Hepatocyte (in vitro differentiated cells): ENCODE measurements around the gene CAMK1G. TPM values are rescaled to one million over a fixed set of nuclear protein-coding genes. Genes with fewer than 3 reads are reported as not detected.

Experiments used
- DNase-seq: peaks from one replicate; pipeline ENCODE4 v3.0.0-alpha.2; 2016; ENCODE audit warnings: low spot score
- H2AFZ ChIP-seq: fragments of 200-600 bp; sonication (generic); 2 replicates; pipeline ENCODE4 v1.6.0; 2016; ENCODE audit warnings: antibody characterized with exemption, mild to moderate bottlenecking
- H3K27ac ChIP-seq: fragments of 200-600 bp; sonication (generic); 2 replicates; pipeline ENCODE4 v1.5.1; 2016; ENCODE audit warnings: mild to moderate bottlenecking
- H3K27me3 ChIP-seq: fragments of 200-600 bp; sonication (generic); 2 replicates; pipeline ENCODE4 v1.6.1; 2016
- H3K36me3 ChIP-seq: fragments of 200-600 bp; sonication (generic); replicated peaks from 2 replicates; pipeline ENCODE4 v1.5.1; 2016; ENCODE audit warnings: low read depth; ENCODE audit not compliant: insufficient read depth
- H3K4me1 ChIP-seq: fragments of 200-600 bp; sonication (generic); 2 replicates; pipeline ENCODE4 v1.5.1; 2016; ENCODE audit warnings: mild to moderate bottlenecking, moderate library complexity; ENCODE audit not compliant: insufficient read depth
- H3K4me2 ChIP-seq: fragments of 200-600 bp; sonication (generic); 2 replicates; pipeline ENCODE4 v1.6.0; 2016
- H3K4me3 ChIP-seq: fragments of 200-600 bp; sonication (generic); 2 replicates; pipeline ENCODE4 v1.5.1; 2016; ENCODE audit warnings: mild to moderate bottlenecking
- H3K79me2 ChIP-seq: fragments of 200-600 bp; sonication (generic); 2 replicates; pipeline ENCODE4 v1.6.0; 2017; ENCODE audit warnings: mild to moderate bottlenecking
- H3K9me2 ChIP-seq: fragments of 200-600 bp; sonication (generic); replicated peaks from 2 replicates; pipeline ENCODE4 v1.6.0; 2017; ENCODE audit warnings: mild to moderate bottlenecking; ENCODE audit not compliant: insufficient read depth
- H3K9me3 ChIP-seq: fragments of 200-600 bp; sonication (generic); 2 replicates; pipeline ENCODE4 v1.5.1; 2016; ENCODE audit warnings: low read depth, mild to moderate bottlenecking
- H4K20me1 ChIP-seq: fragments of 200-600 bp; sonication (generic); 2 replicates; pipeline ENCODE4 v1.6.0; 2016; ENCODE audit warnings: mild to moderate bottlenecking; ENCODE audit not compliant: insufficient read depth, poor library complexity, severe bottlenecking
- EZH2 ChIP-seq: fragments of 200-600 bp; sonication (generic); IDR thresholded peaks from 2 replicates; pipeline ENCODE4 v1.6.1; 2016; ENCODE audit warnings: antibody characterized with exemption, mild to moderate bottlenecking, borderline replicate concordance
- EZH2phosphoT487 ChIP-seq: fragments of 200-600 bp; sonication (generic); IDR thresholded peaks from one replicate; pipeline ENCODE4 v1.6.1; 2018; ENCODE audit warnings: antibody characterized with exemption, mild to moderate bottlenecking, low read depth, moderate library complexity; ENCODE audit not compliant: unreplicated experiment, severe bottlenecking
- WGBS: methylation state at CpG from one replicate; pipeline ENCODE4 v1.1.6; 2016; ENCODE audit warnings: low lambda C conversion rate; ENCODE audit errors: missing lambda C conversion rate; 5-methylcytosine and 5-hydroxymethylcytosine counted together
- polyA plus RNA-seq: library from polyadenylated mRNA; unstranded; fragments of >200 nt; fragmentation: Nextera tagmentation; extraction: Ambion mirVana; gene quantifications from 2 replicates; pipeline ENCODE4 v1.2.1, GENCODE V29; 2016
- total RNA-seq: library from RNA; depleted of rRNA; stranded (reverse); fragments of >200 nt; gene quantifications from 2 replicates; pipeline ENCODE4 v1.2.3, GENCODE V29; 2014
- TF ChIP-seq, protein P1 (sequence below): fragments of 200-600 bp; sonication (generic); IDR thresholded peaks from 2 replicates; pipeline ENCODE4 v1.5.1; 2016; ENCODE audit warnings: antibody characterized with exemption, mild to moderate bottlenecking; ENCODE audit not compliant: poor library complexity

The CAMK1G gene
- total and polyA plus RNA-seq, 2 experiments from 2014 or later, result 1.1 to 1.2 TPM

DNA sequence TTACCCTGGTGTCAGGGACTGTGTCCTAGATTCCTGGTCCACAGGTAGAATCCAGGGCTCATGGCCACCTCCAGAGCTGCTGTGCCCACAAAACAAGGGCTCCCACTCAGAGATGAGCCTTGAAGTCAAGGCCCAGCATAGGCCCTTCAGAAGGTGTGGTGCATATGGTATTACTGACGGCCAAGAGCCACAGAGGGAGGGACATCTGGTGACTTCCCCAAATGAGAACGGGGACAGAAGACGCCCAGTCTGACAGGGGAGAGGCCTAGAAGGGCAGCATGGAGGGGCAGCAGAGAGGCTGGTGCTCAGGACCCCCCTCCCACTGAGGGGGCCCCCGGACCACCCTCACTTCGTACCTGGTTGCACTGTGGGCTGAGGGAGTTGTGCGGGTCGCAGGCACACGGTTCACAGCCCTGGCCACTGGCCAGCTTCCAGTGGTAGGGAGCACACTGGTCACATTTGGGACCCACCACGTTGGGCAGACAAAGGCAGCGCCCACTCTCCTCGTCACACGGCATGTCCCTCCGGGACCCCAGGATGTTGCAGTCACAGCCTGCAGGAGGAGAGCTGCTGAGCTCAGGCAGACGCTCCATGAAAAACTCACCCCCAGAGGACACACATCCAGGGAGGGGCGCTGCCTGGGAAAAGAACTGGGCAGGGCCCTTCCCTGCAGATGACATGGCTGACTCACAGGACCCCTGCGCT, 43.7 kb downstream of the CAMK1G start:
- no peaks in the 10 kb centered on the region for H3K9me2 ChIP-seq
- TF ChIP-seq EZH2phosphoT487 (no peak), EZH2 (no peak)
- TF ChIP-seq, protein P1, sequence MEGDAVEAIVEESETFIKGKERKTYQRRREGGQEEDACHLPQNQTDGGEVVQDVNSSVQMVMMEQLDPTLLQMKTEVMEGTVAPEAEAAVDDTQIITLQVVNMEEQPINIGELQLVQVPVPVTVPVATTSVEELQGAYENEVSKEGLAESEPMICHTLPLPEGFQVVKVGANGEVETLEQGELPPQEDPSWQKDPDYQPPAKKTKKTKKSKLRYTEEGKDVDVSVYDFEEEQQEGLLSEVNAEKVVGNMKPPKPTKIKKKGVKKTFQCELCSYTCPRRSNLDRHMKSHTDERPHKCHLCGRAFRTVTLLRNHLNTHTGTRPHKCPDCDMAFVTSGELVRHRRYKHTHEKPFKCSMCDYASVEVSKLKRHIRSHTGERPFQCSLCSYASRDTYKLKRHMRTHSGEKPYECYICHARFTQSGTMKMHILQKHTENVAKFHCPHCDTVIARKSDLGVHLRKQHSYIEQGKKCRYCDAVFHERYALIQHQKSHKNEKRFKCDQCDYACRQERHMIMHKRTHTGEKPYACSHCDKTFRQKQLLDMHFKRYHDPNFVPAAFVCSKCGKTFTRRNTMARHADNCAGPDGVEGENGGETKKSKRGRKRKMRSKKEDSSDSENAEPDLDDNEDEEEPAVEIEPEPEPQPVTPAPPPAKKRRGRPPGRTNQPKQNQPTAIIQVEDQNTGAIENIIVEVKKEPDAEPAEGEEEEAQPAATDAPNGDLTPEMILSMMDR, result no peak
- H3K4me2 ChIP-seq, result no peak overlapping the region
- WGBS, result 82% methylated on average over 16 of the region's 16 CpGs
- no peaks in the 10 kb centered on the region for H3K4me1 ChIP-seq
- H3K27ac ChIP-seq, result no peak overlapping the region
- H3K27me3 ChIP-seq, result no peaks in the 10 kb centered on the region
- no peaks in the 10 kb centered on the region for H3K9me3 ChIP-seq
- no peak overlapping the region for H3K4me3 ChIP-seq
- H2AFZ ChIP-seq, result no peak overlapping the region
- no peak for DNase-seq
- no peaks in the 10 kb centered on the region for H4K20me1 ChIP-seq
- no peaks in the 10 kb centered on the region for H3K79me2 ChIP-seq
- H3K36me3 ChIP-seq, result no peaks in the 10 kb centered on the region

DNA sequence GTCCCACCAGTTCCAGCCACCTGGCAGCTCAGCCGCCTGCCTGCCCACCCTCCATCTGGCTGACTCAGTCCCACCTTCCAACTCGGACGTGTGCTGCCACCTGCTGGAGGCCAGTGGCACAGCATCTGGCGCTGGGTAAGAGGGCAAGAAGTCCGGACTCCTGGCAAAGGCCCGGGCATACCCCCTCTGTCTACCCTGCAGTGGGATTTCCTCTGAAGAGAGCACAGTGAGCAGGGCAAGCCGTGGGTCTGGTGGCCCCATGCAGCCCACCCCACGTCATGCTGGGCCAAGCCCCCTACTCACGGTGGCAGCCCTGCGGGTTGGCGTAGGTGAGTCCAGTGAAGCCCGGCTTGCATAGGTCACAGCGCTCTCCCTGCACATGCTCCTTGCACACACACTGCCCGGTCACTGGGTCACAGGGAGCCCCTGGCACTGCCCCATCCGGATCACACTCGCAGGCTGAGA, 44.2 kb downstream of the CAMK1G start:
- H4K20me1 ChIP-seq, result no peaks in the 10 kb centered on the region
- no peaks in the 10 kb centered on the region for H3K27me3 ChIP-seq
- DNase-seq, result peak; percentile 83
- no peaks in the 10 kb centered on the region for H3K79me2 ChIP-seq
- TF ChIP-seq EZH2phosphoT487, result no peak
- TF ChIP-seq, protein P1, result peak; percentile 92
- H3K4me3 ChIP-seq, result no peak overlapping the region
- no peaks in the 10 kb centered on the region for H3K4me1 ChIP-seq
- H3K9me3 ChIP-seq, result no peaks in the 10 kb centered on the region
- H2AFZ ChIP-seq, result no peak overlapping the region
- H3K36me3 ChIP-seq, result no peaks in the 10 kb centered on the region
- WGBS, result 49% methylated on average over 16 of the region's 16 CpGs
- H3K4me2 ChIP-seq, result no peak overlapping the region
- no peak overlapping the region for H3K27ac ChIP-seq
- H3K9me2 ChIP-seq, result no peaks in the 10 kb centered on the region

DNA sequence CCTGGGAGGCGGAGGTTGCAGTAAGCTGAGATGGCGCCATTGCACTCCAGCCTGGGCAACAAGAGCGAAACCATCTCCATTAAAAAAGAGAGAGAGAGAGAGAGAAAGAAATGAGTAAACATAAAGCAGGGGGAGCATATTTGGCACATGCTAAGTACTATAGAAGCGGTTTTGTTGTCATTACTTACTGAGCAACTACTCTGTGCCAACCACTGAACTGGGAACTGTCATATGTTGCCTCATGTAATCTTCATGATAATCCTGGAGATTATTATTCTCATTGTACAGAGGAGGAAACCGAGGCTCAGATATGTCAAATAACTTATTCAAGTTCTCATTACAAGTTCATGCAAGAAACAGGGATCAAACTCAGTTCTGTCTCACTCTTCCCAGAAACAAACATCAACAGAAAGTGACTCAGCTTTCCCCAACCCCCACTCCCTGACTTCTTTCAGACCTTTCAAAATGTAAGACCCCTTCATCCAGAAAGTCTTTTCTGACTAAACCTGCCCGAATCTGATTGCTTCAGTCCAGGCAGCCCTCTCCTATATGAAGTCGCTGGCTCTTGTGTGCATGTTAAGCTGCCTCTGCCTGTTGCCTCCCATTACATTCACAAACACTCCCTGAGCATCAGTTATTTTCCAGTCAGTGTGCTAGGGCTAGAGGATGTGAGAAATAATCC, 45.2 kb downstream of the CAMK1G start:
- Histone ChIP-seq H3K36me3 (no peaks in the 10 kb centered on the region), H2AFZ (no peak overlapping the region), H3K27ac (no peak overlapping the region), H3K27me3 (no peaks in the 10 kb centered on the region), H3K9me3 (no peaks in the 10 kb centered on the region), H4K20me1 (no peaks in the 10 kb centered on the region), H3K4me2 (no peak overlapping the region), H3K79me2 (no peaks in the 10 kb centered on the region), H3K4me1 (no peaks in the 10 kb centered on the region), H3K4me3 (no peak overlapping the region), H3K9me2 (no peaks in the 10 kb centered on the region)
- TF ChIP-seq EZH2 (no peak), EZH2phosphoT487 (no peak)
- TF ChIP-seq, protein P1, result no peak
- 86% methylated on average over 7 of the region's 7 CpGs for WGBS
- no peak for DNase-seq
